NCI-H748 treated with DMSO at 0.1 percent for 48 hours (cell line): ENCODE measurements around the gene MYH14.
"Not testable (repeated sequence)": the region's sequence is repeated elsewhere in the genome, so short reads cannot be mapped to it uniquely, and the experiment has no call there.

Experiments used
- DNase-seq: peaks from one replicate; lab custom pipeline; 2025; lab: John Stamatoyannopoulos, UW

MYH14 gene

GRCh38 chr19:50319156-50319555 is 115.7 kb downstream of the MYH14 start:
- no peak for DNase-seq

GRCh38 chr19:50320051-50320450 is 116.6 kb downstream of the MYH14 start:
- DNase-seq = no peak

- DNase-seq = no peak
These were observed 117.2 kb downstream of the MYH14 start for GRCh38 chr19:50320596-50320995.

GRCh38 chr19:50321831-50322230 is 118.4 kb downstream of the MYH14 start:
- no peak for DNase-seq

GRCh38 chr19:50322234-50322633 is 118.8 kb downstream of the MYH14 start:
- no peak for DNase-seq

- no peak for DNase-seq
These were observed 119.7 kb downstream of the MYH14 start for GRCh38 chr19:50322931-50323781.

- no peak for DNase-seq
These were observed 120.3 kb downstream of the MYH14 start for GRCh38 chr19:50323782-50324133.

- no peak for DNase-seq
These were observed 120.9 kb downstream of the MYH14 start for GRCh38 chr19:50324331-50324730.

- peak; percentile 75 for DNase-seq
These were observed 122.1 kb downstream of the MYH14 start for GRCh38 chr19:50325310-50326100.

GRCh38 chr19:50326101-50326664 is 122.8 kb downstream of the MYH14 start:
- no peak for DNase-seq

GRCh38 chr19:50327013-50327412 is 123.6 kb downstream of the MYH14 start:
- no peak for DNase-seq

- no peak for DNase-seq
These were observed 124.2 kb downstream of the MYH14 start for GRCh38 chr19:50327461-50328223.

GRCh38 chr19:50328224-50328872 is 124.9 kb downstream of the MYH14 start:
- DNase-seq = no peak

GRCh38 chr19:50328873-50329145 is 125.4 kb downstream of the MYH14 start:
- DNase-seq = no peak

- peak; percentile 100 for DNase-seq
These were observed 125.9 kb downstream of the MYH14 start, which contains the start of gene KCNC3 for GRCh38 chr19:50329146-50329925. Gene KCNC3 (minus strand): TSS chr19:50329377. CDS start chr19:50329082, 295 bp downstream.

- not testable (repeated sequence) for DNase-seq
These were observed 126.5 kb downstream of the MYH14 start for GRCh38 chr19:50329926-50330294.

GRCh38 chr19:50330365-50331078 is 127.1 kb downstream of the MYH14 start:
- DNase-seq = peak; percentile 88

GRCh38 chr19:50331221-50331993 is 128.0 kb downstream of the MYH14 start:
- no peak for DNase-seq

- no peak for DNase-seq
These were observed 128.5 kb downstream of the MYH14 start for GRCh38 chr19:50331994-50332243.
